WTC11 (cell line): ENCODE data around the gene FHIT.

Source experiments
- NR1H2 ChIP-seq: sonication (generic); formaldehyde crosslinking; IDR thresholded peaks from 2 replicates; pipeline ENCODE4 v1.9.0; 2021; ENCODE audit warnings: mild to moderate bottlenecking, moderate library complexity, missing genetic modification reagents
- SP1 ChIP-seq: sonication (generic); formaldehyde crosslinking; conservative IDR thresholded peaks from 2 replicates; pipeline ENCODE4 v1.8.1; 2022; ENCODE audit warnings: missing genetic modification reagents
- ZBTB21 ChIP-seq: sonication (generic); formaldehyde crosslinking; IDR thresholded peaks from 2 replicates; pipeline ENCODE4 v1.8.1; 2023; ENCODE audit warnings: mild to moderate bottlenecking, missing genetic modification reagents, borderline replicate concordance
- TF ChIP-seq, protein P1 (sequence below): fragments of 200-600 bp; IDR thresholded peaks from 2 replicates; pipeline ENCODE4 v1.8.0; 2022; ENCODE audit warnings: antibody characterized with exemption
- TF ChIP-seq, protein P2 (sequence below): sonication (generic); formaldehyde crosslinking; IDR thresholded peaks from 2 replicates; pipeline ENCODE4 v1.8.0; 2022; ENCODE audit warnings: mild to moderate bottlenecking, missing genetic modification reagents

DNA sequence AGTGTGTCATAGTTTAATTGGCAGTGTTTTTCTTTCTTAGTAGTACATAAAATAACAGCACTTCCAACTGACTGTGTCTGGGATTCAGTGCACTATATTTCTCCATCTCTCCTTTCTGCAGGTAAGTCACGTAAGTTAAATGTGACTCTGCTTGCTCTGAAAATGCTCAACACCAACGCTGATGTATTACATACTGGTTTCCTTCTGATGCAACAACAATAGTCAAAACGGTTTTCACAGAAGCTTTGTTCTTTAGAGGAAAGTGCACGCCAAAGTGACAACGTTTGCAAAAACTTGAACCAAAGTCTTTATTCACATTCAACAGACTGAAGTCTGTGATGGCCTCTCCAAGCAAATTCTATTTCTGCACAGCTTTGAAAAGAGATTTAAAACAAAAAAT, 1494.3 kb downstream of the FHIT start:
- TF ChIP-seq, protein P1, sequence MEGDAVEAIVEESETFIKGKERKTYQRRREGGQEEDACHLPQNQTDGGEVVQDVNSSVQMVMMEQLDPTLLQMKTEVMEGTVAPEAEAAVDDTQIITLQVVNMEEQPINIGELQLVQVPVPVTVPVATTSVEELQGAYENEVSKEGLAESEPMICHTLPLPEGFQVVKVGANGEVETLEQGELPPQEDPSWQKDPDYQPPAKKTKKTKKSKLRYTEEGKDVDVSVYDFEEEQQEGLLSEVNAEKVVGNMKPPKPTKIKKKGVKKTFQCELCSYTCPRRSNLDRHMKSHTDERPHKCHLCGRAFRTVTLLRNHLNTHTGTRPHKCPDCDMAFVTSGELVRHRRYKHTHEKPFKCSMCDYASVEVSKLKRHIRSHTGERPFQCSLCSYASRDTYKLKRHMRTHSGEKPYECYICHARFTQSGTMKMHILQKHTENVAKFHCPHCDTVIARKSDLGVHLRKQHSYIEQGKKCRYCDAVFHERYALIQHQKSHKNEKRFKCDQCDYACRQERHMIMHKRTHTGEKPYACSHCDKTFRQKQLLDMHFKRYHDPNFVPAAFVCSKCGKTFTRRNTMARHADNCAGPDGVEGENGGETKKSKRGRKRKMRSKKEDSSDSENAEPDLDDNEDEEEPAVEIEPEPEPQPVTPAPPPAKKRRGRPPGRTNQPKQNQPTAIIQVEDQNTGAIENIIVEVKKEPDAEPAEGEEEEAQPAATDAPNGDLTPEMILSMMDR = no peak
- TF ChIP-seq, protein P2, sequence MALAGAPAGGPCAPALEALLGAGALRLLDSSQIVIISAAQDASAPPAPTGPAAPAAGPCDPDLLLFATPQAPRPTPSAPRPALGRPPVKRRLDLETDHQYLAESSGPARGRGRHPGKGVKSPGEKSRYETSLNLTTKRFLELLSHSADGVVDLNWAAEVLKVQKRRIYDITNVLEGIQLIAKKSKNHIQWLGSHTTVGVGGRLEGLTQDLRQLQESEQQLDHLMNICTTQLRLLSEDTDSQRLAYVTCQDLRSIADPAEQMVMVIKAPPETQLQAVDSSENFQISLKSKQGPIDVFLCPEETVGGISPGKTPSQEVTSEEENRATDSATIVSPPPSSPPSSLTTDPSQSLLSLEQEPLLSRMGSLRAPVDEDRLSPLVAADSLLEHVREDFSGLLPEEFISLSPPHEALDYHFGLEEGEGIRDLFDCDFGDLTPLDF (CRISPR knock-in tag) = no peak
- TF ChIP-seq NR1H2 (no peak), ZBTB21 (CRISPR knock-in tag) (no peak), SP1 (CRISPR knock-in tag) (no peak)
